SKM-1 (cell line): ENCODE measurements around the gene STH.
A peak's percentile ranks its signal among the peaks of the same experiment; 100 is the strongest.

ENCODE experiments used
- DNase-seq: peaks from one replicate; lab custom pipeline; 2025; ENCODE audit not compliant: unreplicated experiment; lab: John Stamatoyannopoulos, UW

Gene STH

DNA sequence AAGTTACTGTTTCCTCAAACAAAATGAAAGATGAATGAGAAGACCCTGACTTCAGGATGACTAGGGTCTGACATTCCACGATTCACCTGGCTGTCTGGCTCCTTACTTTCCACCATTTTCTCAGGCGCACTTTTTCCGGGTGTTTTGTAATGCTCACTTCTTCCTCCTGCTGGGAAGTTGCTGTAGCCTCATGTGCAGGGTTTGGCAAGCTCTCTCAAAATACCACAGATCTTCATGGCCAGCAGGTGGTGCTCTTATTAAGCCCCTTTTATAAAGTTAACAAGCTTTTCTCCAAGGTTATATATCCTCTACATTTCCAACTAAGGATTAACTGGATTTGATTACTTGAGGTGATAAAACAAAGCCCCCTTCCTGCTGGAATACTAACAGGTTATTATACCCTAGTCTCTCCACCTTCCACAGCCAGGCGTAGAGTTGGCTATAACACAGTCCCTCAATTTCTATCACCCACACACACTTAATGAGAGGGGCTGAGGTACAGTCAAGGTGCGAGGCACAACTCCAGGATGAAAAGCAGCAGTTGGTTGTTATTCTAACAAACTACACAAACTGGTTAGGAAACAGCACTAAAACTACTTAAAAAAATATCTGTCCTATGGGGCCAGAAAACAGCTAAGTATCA lies 45.4 kb downstream of the STH start:
- peak; percentile 59 for DNase-seq

DNA sequence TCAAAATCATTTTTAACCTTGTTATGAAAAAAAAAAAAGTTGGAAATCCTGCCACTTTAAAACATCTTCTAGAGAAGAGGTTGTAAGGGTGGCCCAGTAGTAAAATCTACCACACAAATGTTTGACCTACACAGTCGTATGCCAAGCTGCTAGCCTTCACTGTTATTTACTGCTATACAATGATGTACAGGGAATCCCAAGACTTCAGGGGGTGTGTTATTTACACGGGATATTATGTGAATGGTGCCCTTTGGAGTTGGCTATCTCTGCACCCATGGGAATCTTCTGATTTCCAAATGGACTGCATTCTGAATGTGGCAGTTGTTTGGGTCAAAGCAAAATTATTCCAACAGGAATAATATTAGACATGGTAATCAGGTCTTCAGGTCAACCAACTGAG lies 45.9 kb downstream of the STH start:
- no peak for DNase-seq

DNA sequence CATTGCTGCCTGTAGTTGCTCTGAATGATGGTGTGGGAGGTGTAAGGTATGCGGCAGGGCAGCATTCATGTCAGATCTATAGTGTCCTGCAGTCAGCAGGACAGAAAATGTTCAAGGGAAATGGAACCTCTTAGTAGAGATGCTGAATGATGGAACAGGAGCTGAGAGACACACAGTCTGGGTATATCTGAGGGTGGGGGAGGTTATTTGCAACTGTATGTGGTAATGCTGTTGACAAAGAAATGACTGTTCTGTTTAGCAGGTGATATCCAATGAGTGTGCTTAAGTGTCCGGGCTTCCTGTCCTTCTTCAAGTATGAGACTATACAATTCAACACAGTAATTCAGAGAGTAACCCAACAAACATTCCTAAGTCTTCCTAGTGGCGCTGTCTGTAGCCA lies 46.6 kb downstream of the STH start:
- no peak for DNase-seq

DNA sequence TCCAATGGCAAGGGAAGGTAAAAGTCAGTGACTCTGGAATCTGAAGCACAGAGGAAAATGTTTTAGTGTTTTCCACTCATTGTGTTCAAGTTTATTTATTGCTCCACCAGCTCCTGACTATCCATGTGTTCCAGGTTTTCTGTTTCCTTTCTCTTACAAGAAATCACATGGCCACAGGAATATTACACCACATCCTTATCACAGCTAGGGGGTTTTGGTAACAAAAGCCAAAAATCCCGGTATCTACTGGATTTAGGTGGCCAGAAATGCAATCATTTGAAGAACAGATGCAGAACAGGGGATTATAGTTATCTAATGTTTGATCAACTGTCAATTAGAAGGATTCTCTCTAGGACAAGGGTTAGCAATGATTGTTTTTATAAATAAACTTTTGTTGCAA lies 47.9 kb downstream of the STH start:
- no peak for DNase-seq

DNA sequence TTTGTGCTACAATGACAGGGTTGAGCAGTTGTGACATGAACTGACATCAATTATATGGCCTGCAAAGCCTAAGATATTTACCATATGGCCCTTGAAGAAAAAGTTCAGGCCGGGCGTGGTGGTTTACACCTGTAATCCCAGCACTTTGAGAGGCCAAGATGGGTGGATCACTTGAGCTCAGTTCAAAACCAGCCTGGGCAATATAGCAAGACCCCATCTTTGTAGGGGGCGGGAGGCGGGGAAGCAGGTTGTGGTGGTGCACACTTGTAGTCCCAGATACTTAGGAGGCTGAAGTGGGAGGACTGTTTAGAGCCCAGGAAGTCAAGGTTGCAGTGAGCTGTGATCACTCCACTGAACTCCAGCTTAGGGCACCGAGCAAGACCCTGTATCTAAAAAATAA lies 48.3 kb downstream of the STH start:
- no peak for DNase-seq

DNA sequence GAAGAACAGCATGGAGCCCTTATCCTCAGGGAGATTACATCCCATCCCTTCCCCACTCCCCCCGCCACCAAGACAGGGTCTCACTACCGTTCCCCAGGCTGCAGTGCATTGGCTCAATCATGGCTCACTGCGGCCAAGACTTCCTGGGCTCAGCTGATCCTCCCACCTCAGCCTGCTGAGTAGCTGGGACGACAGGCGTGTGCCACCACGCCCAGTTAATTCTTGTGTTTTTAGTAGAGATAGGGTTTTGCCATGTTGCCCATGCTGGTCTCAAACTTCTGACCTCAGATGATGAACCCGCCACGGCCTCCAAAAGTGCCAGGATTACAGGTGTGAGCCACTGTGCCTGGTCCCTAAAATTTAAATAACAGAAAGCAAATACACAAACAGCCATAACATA lies 48.8 kb downstream of the STH start:
- no peak for DNase-seq
